ENCODE data around the gene POLR3K.

GRCh38 chr16:50769-51591 lies 2.4 kb downstream of the POLR3K start:
- no peak for TF ChIP-seq CTCF (IDR thresholded peaks at IDR 0.05; ENCODE audit: low read length)
- TF ChIP-seq EZH2 (IDR thresholded peaks at IDR 0.05; ENCODE audit: borderline replicate concordance, low read length): no peak

Measured in OCI-LY1 (cell line).